GM20000 (cell line): ENCODE measurements around the gene TMEM200A.

ENCODE experiments used
- DNase-seq: peaks from one replicate; pipeline ENCODE4 v3.0.0; 2012; ENCODE audit warnings: low spot score
- CTCF ChIP-seq: IDR thresholded peaks from 2 replicates; pipeline ENCODE4 v1.5.1; 2012; ENCODE audit warnings: mild to moderate bottlenecking, control low read depth; ENCODE audit errors: extremely low read depth, missing control alignments

TMEM200A gene

GRCh38 chr6:130460934-130461333 lies 95.1 kb downstream of the TMEM200A start:
- no peak for TF ChIP-seq CTCF
- no peak for DNase-seq

GRCh38 chr6:130466052-130466747 lies 100.4 kb downstream of the TMEM200A start:
- TF ChIP-seq CTCF: no peak
- no peak for DNase-seq

- DNase-seq: no peak
- TF ChIP-seq CTCF: no peak
Observed at GRCh38 chr6:130466748-130467061, 100.9 kb downstream of the TMEM200A start.

- DNase-seq: no peak
- TF ChIP-seq CTCF: no peak
Observed at GRCh38 chr6:130467146-130468050, 101.6 kb downstream of the TMEM200A start.

GRCh38 chr6:130470766-130471165 lies 104.9 kb downstream of the TMEM200A start:
- no peak for TF ChIP-seq CTCF
- no peak for DNase-seq

DNA sequence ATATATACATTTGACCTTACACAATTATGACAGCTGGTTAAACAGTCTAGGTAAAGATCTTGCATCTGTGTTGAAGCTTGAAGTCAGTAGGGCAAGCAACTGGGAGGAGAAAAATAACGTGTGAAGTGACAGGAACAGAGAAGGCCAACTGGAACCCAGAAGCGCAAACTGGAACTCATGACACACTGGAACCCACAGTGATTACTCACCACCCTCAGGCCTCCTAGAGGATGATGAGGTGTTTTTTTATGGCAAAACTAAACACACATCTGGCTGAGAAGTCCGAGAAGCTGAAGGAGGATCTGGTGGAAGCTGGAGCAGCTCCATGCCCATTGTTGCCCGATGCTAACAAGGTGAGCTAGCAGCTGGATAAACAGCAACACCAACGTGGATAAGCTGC lies 108.1 kb downstream of the TMEM200A start:
- no peak for DNase-seq
- no peak for TF ChIP-seq CTCF

- no peak for TF ChIP-seq CTCF
- no peak for DNase-seq
Observed at GRCh38 chr6:130482645-130483390, 117.0 kb downstream of the TMEM200A start.
